Measurements from ENCODE around the gene RNF31. TPM values are rescaled to one million over a fixed set of nuclear protein-coding genes. Genes with fewer than 3 reads are reported as not detected.

Gene RNF31
- total RNA-seq, 1 donor from 2014 or later: 59.0 TPM

- DNase-seq (ENCODE audit: low read depth): peak; percentile 81
- no peak for FAIRE-seq
- Mint-ChIP-seq H3K9me3 (ENCODE audit: unreplicated experiment) (peaks cover 4% of the 10 kb centered on the region), H3K27me3 (ENCODE audit: low read depth, unreplicated experiment) (no peaks in the 10 kb centered on the region), H3K27ac (ENCODE audit: unreplicated experiment) (peak within 1 kb of the TSS; percentile 94), H3K4me3 (ENCODE audit: unreplicated experiment) (peak within 1 kb of the TSS; percentile 96), H3K4me1 (ENCODE audit: low read depth, unreplicated experiment) (peaks cover 17% of the 10 kb centered on the region), H3K36me3 (ENCODE audit: low read depth, unreplicated experiment) (peaks cover 22% of the 10 kb centered on the region)
- Histone ChIP-seq H3K4me2 (ENCODE audit: low read length) (peak within 1 kb of the TSS; percentile 95), H3K36me3 (ENCODE audit: insufficient read depth, low read length) (peaks cover 17% of the 10 kb centered on the region), H3K9ac (ENCODE audit: low read length) (peak within 1 kb of the TSS; percentile 99), H3K27me3 (ENCODE audit: insufficient read depth, low read length) (no peaks in the 10 kb centered on the region), H3K27ac (ENCODE audit: low read depth, low read length) (peak within 1 kb of the TSS; percentile 97), H3K9me3 (ENCODE audit: insufficient read depth, low read depth, low read length) (peaks cover 2% of the 10 kb centered on the region), H3K4me1 (ENCODE audit: insufficient read depth, low read length) (peaks cover 5% of the 10 kb centered on the region), H3K4me3 (ENCODE audit: insufficient read depth, low read depth, low read length) (peak within 1 kb of the TSS; percentile 69), H2AFZ (ENCODE audit: low read depth, low read length) (peak within 1 kb of the TSS; percentile 93), H4K20me1 (ENCODE audit: insufficient read depth, low read length) (peaks cover 5% of the 10 kb centered on the region), H3K79me2 (ENCODE audit: insufficient read depth, low read length) (peaks cover 61% of the 10 kb centered on the region)
- TF ChIP-seq EZH2 (IDR thresholded peaks at IDR 0.05; ENCODE audit: insufficient read depth, low read length): no peak
- no peak for TF ChIP-seq CTCF (IDR thresholded peaks at IDR 0.05; ENCODE audit: insufficient read depth, low read depth, low read length)
These were observed 48.1 kb downstream of the RNF31 start, which contains the start of gene TM9SF1 for GRCh38 chr14:24195186-24196070. Gene TM9SF1 (minus strand): TSS chr14:24195441. CDS start chr14:24195019, 422 bp downstream.

DNA sequence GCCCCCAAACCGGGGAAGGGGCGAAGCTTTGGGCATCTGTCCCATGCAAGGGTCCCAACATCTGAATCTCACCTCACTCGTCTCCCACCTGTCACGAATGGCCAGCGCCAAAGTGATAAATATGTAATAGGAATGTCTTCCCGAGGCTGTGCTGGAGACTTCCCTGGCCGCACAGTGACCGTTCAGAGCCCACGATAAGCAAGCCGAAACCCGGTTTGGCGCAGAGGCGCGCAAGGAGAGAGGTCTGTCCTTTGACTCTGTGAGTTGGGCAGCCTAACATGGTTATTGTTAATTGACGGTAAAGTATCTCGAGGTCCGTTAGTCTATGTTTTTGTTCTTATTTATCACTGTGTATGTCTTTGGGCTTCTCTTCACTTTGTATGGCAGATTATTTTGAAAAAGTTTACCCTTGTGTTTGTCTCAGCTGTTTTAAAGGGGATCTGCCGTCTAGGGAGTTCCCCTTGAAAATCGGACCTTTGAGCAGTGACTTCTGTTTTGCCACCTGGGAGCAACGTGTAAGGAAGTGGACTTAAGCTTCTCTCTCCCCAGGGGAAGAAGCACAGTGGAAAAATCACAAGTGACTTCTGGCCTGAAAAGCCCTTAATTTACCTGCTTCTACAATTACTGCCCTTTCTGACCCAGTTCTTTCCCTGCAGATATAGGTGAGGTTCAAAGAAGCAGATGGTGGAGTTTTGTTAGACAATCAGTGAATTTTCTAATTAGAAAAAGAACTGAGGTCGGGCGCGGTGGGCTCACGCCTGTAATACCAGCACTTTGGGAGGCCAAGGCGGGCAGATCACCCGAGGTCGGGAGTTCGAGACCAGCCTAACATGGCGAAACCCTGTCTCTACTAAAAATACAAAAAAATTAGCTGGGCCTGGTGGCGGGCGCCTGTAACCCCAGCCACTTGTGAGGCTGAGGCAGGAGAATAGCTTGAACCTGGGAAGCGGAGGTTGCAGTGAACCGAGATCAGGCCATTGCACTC is 49.1 kb downstream of the RNF31 start:
- H3K4me1 ChIP-seq (ENCODE audit: insufficient read depth, low read length): peaks cover 5% of the 10 kb centered on the region
- no peaks in the 10 kb centered on the region for H3K27me3 ChIP-seq (ENCODE audit: insufficient read depth, low read length)
- DNase-seq (ENCODE audit: low read depth) (peak; percentile 24), FAIRE-seq (no peak)
- Mint-ChIP-seq H3K36me3 (ENCODE audit: low read depth, unreplicated experiment) (peaks cover 23% of the 10 kb centered on the region), H3K27me3 (ENCODE audit: low read depth, unreplicated experiment) (no peaks in the 10 kb centered on the region), H3K27ac (ENCODE audit: unreplicated experiment) (peak overlapping the region; percentile 94), H3K9me3 (ENCODE audit: unreplicated experiment) (peaks cover 4% of the 10 kb centered on the region), H3K4me1 (ENCODE audit: low read depth, unreplicated experiment) (peaks cover 16% of the 10 kb centered on the region), H3K4me3 (ENCODE audit: unreplicated experiment) (peak overlapping the region; percentile 96)
- H3K4me2 ChIP-seq (ENCODE audit: low read length): peak overlapping the region; percentile 95
- H3K27ac ChIP-seq (ENCODE audit: low read depth, low read length): peak overlapping the region; percentile 97
- TF ChIP-seq CTCF (IDR thresholded peaks at IDR 0.05; ENCODE audit: insufficient read depth, low read depth, low read length) (no peak), EZH2 (IDR thresholded peaks at IDR 0.05; ENCODE audit: insufficient read depth, low read length) (no peak)
- H3K9me3 ChIP-seq (ENCODE audit: insufficient read depth, low read depth, low read length): peaks cover 2% of the 10 kb centered on the region
- H3K79me2 ChIP-seq (ENCODE audit: insufficient read depth, low read length): peaks cover 58% of the 10 kb centered on the region
- peak overlapping the region; percentile 93 for H2AFZ ChIP-seq (ENCODE audit: low read depth, low read length)
- peak overlapping the region; percentile 69 for H3K4me3 ChIP-seq (ENCODE audit: insufficient read depth, low read depth, low read length)
- peaks cover 15% of the 10 kb centered on the region for H3K36me3 ChIP-seq (ENCODE audit: insufficient read depth, low read length)
- peak overlapping the region; percentile 99 for H3K9ac ChIP-seq (ENCODE audit: low read length)
- H4K20me1 ChIP-seq (ENCODE audit: insufficient read depth, low read length): peaks cover 5% of the 10 kb centered on the region
